Measurements from ENCODE around the gene STXBP6. TPM values are rescaled to one million over a fixed set of nuclear protein-coding genes. Genes with fewer than 3 reads are reported as not detected.
A peak's percentile ranks its signal among the peaks of the same experiment; 100 is the strongest.

Gene STXBP6
- total RNA-seq, 1 experiment from 2014 or later: 6.4 TPM

DNA sequence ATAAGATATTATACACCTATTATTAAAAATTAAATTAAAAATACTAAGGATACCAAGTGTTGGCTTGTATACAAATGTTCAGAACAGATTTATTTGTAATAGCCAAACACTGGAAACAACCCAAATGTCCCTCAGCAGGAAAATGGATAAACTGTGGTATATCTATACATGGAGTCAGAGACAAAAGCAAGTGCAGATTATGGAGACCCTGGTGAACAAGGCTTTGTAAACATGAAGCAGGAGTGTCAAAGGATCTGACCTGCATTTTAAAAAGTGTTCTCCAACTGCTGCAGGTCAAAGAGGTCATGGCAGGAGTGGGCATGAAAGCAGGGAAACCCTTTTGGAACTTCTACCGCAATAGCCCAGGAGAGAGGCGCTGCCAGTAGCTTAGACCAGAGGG lies 181.6 kb downstream of the STXBP6 start:
- CTCF ChIA-PET: no interaction called here
- Mint-ChIP-seq H3K27ac (ENCODE audit: unreplicated experiment) (no peak overlapping the region), H3K9me3 (ENCODE audit: low read depth, unreplicated experiment) (no peaks in the 10 kb centered on the region)

DNA sequence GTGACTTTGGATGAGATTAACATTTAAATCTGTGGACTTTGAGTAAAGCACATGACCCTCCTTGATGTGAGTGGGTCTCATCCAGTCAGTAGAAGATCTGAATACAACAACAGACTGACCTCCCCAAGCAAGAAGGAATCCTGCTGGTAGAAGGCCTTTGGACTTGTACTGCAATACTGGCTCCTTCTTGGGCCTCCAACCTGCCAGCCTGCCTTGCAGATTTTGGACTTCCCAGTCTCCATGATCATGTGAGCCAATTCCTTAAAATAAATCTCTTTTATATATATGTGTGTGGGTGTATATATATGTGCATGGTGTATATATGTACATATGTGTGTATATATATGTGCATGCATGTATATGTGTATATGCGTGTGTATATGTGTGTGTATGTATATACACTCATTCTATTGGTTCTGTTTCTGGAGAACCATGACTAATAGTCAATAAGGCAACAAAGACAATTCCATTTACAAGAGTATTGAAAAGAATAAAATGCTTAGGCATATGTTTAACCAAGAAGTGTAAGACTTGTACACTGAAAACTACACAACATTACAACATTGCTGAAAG lies 183.8 kb downstream of the STXBP6 start:
- TF ChIP-seq, protein P1, sequence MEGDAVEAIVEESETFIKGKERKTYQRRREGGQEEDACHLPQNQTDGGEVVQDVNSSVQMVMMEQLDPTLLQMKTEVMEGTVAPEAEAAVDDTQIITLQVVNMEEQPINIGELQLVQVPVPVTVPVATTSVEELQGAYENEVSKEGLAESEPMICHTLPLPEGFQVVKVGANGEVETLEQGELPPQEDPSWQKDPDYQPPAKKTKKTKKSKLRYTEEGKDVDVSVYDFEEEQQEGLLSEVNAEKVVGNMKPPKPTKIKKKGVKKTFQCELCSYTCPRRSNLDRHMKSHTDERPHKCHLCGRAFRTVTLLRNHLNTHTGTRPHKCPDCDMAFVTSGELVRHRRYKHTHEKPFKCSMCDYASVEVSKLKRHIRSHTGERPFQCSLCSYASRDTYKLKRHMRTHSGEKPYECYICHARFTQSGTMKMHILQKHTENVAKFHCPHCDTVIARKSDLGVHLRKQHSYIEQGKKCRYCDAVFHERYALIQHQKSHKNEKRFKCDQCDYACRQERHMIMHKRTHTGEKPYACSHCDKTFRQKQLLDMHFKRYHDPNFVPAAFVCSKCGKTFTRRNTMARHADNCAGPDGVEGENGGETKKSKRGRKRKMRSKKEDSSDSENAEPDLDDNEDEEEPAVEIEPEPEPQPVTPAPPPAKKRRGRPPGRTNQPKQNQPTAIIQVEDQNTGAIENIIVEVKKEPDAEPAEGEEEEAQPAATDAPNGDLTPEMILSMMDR (IDR thresholded peaks at IDR 0.05; ENCODE audit: unreplicated experiment): no peak
- no peak overlapping the region for H3K27ac Mint-ChIP-seq (ENCODE audit: unreplicated experiment)
- CTCF ChIA-PET: no interaction called here
- H3K4me3 Mint-ChIP-seq (ENCODE audit: low read depth, unreplicated experiment): no peak overlapping the region
- no peaks in the 10 kb centered on the region for H3K9me3 Mint-ChIP-seq (ENCODE audit: low read depth, unreplicated experiment)
- peaks cover 10% of the 10 kb centered on the region for H3K4me1 Mint-ChIP-seq (ENCODE audit: low read depth, unreplicated experiment)
- no peak for DNase-seq
- BruUV-seq (replicated peaks): no TSS peak
- no peaks in the 10 kb centered on the region for H3K27me3 Mint-ChIP-seq (ENCODE audit: unreplicated experiment)
- H3K36me3 Mint-ChIP-seq (ENCODE audit: insufficient read depth, unreplicated experiment): peaks cover 8% of the 10 kb centered on the region
- intact Hi-C loops (cut with micrococcal nuclease; ENCODE audit: unreplicated experiment): no loop called here

More for the DNA sequence above, 181.6 kb downstream of the STXBP6 start:
- no peak overlapping the region for H3K4me3 Mint-ChIP-seq (ENCODE audit: low read depth, unreplicated experiment)
- H3K4me1 Mint-ChIP-seq (ENCODE audit: low read depth, unreplicated experiment): no peaks in the 10 kb centered on the region
- H3K36me3 Mint-ChIP-seq (ENCODE audit: insufficient read depth, unreplicated experiment): no peaks in the 10 kb centered on the region
- DNase-seq: no peak
- intact Hi-C loops (cut with micrococcal nuclease; ENCODE audit: unreplicated experiment): no loop called here
- TF ChIP-seq, protein P1 (IDR thresholded peaks at IDR 0.05; ENCODE audit: unreplicated experiment): no peak
- no TSS peak for BruUV-seq (replicated peaks)
- no peaks in the 10 kb centered on the region for H3K27me3 Mint-ChIP-seq (ENCODE audit: unreplicated experiment)

DNA sequence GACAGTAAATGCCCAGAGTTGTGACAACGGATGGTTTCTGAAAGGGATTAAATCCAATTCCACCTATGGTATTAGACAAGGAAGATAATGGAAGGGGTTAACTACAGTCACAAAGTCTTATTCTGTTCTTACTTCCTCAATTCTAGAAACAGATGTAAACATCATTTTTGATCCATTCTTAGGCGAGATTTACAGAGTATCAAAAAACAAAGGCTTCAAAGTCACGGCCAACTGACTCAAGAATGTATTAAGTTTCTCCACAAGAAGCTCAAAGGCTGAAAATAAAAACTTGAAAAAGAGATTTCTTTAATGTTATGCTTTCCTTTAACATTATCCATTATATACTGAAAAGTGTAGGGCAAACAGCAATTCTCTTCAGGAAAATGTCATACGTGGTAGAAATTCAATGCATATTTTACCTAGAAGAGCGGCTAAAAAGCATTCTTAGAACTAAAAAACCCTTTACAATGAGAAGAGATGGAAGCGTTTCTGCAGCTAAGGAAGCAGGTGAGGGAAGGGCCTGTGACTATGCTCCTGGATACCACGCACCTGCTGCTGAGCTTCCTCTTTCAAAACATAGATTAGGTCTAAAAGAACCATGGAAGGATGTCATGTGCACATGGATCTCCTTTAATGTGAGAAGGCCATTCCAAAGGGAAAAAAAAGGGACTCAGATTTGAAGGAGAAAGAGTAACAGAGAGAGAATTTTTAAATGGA lies 185.8 kb downstream of the STXBP6 start:
- intact Hi-C loops (cut with micrococcal nuclease; ENCODE audit: unreplicated experiment): loop anchor here (5.0 kb wide), 1 partner anchor 47 kb away; no protein-coding TSS in a partner anchor
- CTCF ChIA-PET: no interaction called here
- Mint-ChIP-seq H3K27me3 (ENCODE audit: unreplicated experiment) (no peaks in the 10 kb centered on the region), H3K9me3 (ENCODE audit: low read depth, unreplicated experiment) (no peaks in the 10 kb centered on the region), H3K27ac (ENCODE audit: unreplicated experiment) (no peak overlapping the region), H3K4me3 (ENCODE audit: low read depth, unreplicated experiment) (no peak overlapping the region), H3K36me3 (ENCODE audit: insufficient read depth, unreplicated experiment) (peaks cover 11% of the 10 kb centered on the region), H3K4me1 (ENCODE audit: low read depth, unreplicated experiment) (peaks cover 28% of the 10 kb centered on the region)
- no TSS peak for BruUV-seq (replicated peaks)
- TF ChIP-seq, protein P1 (IDR thresholded peaks at IDR 0.05; ENCODE audit: unreplicated experiment): no peak
- DNase-seq: no peak

DNA sequence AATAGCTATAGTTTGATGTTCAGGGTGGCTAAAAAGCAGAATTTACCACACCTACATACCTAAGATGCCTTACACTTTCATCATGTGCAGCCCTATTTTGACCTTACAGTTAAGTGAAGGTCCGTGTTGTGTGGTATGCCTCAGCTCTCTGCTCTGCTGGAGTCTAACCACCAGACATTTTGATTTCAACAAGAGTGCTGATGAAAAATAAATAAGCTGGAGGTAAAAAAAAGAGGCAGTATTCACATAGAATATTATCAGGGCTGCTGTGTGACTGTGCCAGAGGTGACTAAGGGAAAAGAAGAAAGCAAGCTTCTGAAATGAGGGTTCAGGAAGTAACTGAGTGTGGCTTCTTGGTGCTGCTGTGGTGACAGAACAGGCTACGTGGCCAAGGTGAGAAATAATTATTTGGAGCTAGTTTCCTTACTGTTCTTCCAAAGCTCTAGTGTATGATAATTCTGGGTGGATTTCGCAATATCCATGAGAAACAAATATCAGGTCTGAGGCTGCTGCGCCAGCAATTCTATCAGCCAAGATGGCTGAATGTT lies 188.8 kb downstream of the STXBP6 start:
- no peaks in the 10 kb centered on the region for H3K9me3 Mint-ChIP-seq (ENCODE audit: low read depth, unreplicated experiment)
- H3K27me3 Mint-ChIP-seq (ENCODE audit: unreplicated experiment): no peaks in the 10 kb centered on the region
- peak overlapping the region; percentile 98 for H3K27ac Mint-ChIP-seq (ENCODE audit: unreplicated experiment)
- TF ChIP-seq, protein P1 (IDR thresholded peaks at IDR 0.05; ENCODE audit: unreplicated experiment): no peak
- H3K4me3 Mint-ChIP-seq (ENCODE audit: low read depth, unreplicated experiment): peak overlapping the region; percentile 71
- peak; percentile 33 for DNase-seq
- no TSS peak for BruUV-seq (replicated peaks)
- CTCF ChIA-PET: interaction anchor here (0.7 to 1.3 kb wide), 7 partner anchors 9 to 271 kb away, joined by 3 to 11 read pairs (median 5); no protein-coding TSS in a partner anchor
- intact Hi-C loops (cut with micrococcal nuclease; ENCODE audit: unreplicated experiment): loop anchor here (5.0 kb wide), 1 partner anchor 44 kb away; no protein-coding TSS in a partner anchor
- H3K4me1 Mint-ChIP-seq (ENCODE audit: low read depth, unreplicated experiment): peaks cover 30% of the 10 kb centered on the region
- H3K36me3 Mint-ChIP-seq (ENCODE audit: insufficient read depth, unreplicated experiment): peaks cover 11% of the 10 kb centered on the region

Measured in Calu3 (cell line).